Stimulated activated CD4-positive, alpha-beta T cell treated with anti-CD3 and anti-CD28 coated beads, Interleukin-1b, Interleukin-23, amount 100 ng/mL, for 4 hours (primary cell): ENCODE measurements around the gene IL11.
A peak's percentile ranks its signal among the peaks of the same experiment; 100 is the strongest.
"Not testable (repeated sequence)": the region's sequence is repeated elsewhere in the genome, so short reads cannot be mapped to it uniquely, and the experiment has no call there.

Experiments
- DNase-seq, 2 donors: peaks; one replicate each; pipeline ENCODE4 v3.0.0-alpha.2; 2020; ENCODE audit warnings: low read depth in 2 of 2

The IL11 gene

DNA sequence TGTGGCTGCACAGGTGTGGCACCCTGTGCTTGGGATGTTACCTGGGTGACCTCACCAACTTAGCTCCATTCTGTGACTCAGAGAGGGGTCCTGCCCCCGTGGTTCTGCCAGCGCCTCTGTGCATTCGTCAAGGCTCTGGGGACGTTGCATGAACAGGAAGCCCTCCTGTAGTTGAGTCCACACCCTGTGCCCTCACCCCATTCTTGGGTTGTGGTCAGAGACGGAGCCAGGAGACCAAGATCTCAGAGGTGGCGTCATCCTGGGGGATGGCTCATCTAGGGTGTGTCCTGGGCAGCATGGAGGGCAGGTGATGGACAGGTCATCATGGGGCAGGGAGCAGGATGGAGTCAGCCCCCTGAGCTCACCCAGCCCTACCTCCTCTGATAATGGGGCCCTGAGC lies 18.2 kb downstream of the IL11 start:
- DNase-seq = no peak

DNA sequence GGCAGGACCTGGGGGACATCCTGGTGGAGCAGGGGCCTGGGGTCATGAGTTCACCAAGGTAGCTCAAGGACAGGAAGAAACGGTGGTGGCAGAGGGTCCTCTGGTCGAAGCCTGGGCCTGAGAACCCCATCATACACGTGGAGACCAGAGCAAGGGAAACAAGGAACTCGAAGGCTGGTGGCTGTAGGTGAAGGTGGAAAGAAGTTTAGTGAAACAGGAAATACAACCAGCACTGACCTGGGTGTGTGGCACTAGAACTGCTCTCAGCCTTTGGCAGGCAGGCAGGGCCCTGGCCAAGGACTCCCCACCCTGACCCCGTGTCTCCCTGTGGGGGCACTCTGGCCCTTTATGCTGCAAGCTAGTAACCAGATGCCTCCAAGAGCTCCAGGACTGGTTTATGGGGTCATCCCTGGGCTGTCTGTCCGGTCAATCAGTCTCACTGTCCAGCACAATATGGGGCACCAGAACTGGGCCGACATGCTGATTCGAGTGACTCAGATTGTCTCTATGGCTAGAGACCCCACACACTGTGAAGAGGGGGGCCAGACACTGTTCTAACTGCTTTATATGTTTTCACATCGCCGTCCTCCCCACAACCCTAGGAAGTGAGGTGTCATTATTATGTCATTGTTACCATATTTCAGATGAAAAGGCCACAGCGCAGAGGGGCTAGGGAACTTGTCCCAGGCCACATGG lies 19.5 kb downstream of the IL11 start:
- DNase-seq = no peak

GRCh38 chr19:55348317-55349034 lies 21.8 kb downstream of the IL11 start:
- DNase-seq = no peak

- no peak for DNase-seq
Measured at GRCh38 chr19:55347442-55348009, 22.7 kb downstream of the IL11 start.

GRCh38 chr19:55346725-55347441 lies 23.4 kb downstream of the IL11 start:
- DNase-seq = no peak

- no peak for DNase-seq
Measured at GRCh38 chr19:55345818-55346724, 24.2 kb downstream of the IL11 start.

- no peak for DNase-seq
Measured at GRCh38 chr19:55345101-55345817, 25.0 kb downstream of the IL11 start.

- DNase-seq = no peak
Measured at GRCh38 chr19:55344444-55344843, 25.8 kb downstream of the IL11 start.

DNA sequence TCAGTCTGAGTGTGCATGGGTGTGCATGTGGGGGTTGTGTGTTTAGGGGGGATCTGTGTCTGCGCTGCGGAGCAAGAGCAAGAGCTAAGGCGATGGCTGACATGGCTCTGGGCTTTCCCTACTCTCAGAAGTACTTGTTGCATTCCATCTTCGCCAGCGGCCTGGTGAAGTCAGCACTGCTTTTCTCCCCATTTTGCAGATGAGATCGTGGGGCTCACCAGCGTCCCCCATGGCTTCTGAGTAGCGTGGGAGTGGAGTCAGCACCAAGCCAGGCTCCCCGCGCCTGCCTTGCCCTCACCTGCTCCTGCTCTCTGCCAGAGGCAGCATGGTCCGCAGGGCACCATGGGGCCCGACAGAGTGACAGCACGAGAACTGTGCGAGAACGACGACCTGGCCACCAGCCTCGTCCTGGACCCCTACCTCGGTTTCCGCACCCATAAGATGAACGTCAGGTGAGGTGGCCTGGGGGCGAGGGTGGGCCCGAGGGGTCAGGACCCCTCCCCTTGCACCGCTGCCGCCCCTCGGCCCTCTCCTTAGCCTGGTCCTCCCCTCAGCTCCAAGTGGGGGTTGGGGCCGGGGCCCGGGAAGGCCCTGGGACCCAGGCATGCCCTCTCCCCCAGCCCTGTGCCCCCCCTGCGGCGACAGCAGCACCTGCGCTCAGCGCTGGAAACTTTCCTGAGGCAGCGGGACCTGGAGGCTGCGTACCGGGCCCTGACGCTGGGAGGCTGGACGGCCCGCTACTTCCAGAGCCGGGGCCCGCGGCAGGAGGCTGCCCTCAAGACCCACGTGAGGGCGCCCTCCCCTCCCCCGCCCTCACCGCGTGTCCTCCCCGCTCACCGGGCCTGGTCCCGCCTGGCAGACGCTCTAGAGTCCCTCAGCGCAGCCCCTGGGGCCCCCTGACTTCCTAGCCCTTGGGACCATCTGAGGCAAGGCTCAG lies 28.4 kb downstream of the IL11 start:
- DNase-seq = no peak

DNA sequence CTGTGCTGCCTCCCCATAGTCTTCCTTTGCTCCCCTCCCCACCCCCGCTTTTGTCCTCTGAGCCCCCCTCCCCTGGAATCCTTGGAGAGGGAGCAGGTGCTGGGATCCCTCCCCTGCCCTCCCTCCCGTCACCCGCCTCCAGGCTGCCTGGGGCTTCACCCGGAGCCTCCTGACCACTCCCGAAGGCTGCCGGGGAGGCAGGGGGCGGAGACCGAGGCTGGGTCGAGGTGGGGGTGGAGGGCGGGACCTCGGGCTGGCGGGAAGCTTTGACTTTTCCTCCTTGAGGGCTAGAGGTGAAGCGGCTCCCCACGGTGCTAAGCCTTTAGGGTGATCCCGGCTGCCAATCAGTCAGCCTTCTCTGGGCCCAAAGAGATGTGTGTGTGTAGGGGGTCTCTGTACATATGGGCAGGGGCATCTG lies 29.1 kb downstream of the IL11 start:
- DNase-seq = peak; percentile 33 to 59

- no peak for DNase-seq
Measured at GRCh38 chr19:55340784-55341147, 29.5 kb downstream of the IL11 start.

GRCh38 chr19:55339889-55340783 lies 30.1 kb downstream of the IL11 start:
- no peak for DNase-seq

- peak; percentile 100 for DNase-seq
Measured at GRCh38 chr19:55339105-55339888, 31.0 kb downstream of the IL11 start, which contains the start of gene KMT5C. Gene KMT5C, plus strand, starts transcription at chr19:55339876. Its CDS starts 2,061 bp downstream, at chr19:55341937.

- DNase-seq = no peak
Measured at GRCh38 chr19:55336101-55336500, 34.2 kb downstream of the IL11 start.

DNA sequence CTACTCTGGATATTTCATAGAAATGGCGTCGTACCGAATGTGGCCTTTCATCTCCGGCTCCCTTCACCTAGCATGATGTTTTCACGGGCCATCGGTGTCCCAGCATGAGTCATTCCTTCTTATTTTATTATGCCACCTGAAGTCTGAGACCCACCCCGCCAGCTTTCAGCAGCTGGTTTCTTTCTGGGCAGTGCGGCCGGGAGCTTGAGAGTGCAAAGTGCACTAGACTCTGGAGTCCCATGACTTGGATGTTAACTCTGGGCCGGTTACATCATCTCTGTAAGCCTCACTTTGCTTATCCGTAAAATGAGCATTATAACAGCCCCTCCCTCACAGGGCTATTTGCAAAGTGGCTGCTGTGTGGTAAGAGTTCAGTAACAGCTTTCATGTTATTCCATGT lies 36.4 kb downstream of the IL11 start:
- no peak for DNase-seq

DNA sequence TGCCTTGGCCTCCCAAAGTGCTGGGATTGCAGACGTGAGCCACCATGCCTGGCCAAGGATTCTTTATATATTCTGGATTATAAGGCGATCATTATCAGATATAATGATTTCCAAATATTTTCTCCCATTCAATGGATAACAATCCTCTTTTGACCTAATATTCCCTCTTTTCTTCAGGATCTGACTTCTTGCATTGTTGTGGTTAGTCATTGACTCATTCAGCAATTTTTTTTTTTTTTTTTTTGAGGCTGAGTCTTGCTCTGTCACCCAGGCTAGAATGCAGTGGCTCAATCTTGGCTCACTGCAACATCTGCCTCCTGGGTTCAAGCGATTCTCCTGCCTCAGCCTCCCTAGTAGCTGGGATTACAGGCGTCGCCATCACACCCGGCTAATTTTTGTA lies 40.5 kb downstream of the IL11 start:
- DNase-seq = not testable (repeated sequence)

DNA sequence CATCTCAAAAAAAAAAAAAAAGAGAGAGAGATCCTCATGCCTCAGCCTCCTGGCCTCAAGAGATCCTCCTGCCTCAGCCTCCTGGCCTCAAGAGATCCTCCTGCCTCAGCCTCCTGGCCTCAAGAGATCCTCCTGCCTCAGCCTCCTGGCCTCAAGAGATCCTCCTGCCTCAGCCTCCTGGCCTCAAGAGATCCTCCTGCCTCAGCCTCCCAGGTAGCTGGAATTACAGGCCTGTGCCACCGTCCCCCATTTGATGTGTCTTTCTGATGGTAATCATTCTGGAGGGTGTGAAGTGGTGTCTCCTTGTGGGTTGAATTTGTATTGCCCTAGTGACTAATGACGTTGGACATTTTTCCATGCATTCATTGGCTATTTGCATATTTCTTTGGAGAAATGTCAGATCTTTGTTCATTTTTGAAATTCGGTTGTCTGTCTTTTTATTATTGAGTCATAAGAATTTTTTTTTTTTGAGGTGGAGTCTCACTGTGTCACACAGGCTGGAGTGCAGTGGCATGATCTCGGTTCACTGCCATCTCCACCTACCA lies 41.4 kb downstream of the IL11 start:
- DNase-seq = not testable (repeated sequence)
